ENCODE measurements around the gene CDYL2.

Gene CDYL2

DNA sequence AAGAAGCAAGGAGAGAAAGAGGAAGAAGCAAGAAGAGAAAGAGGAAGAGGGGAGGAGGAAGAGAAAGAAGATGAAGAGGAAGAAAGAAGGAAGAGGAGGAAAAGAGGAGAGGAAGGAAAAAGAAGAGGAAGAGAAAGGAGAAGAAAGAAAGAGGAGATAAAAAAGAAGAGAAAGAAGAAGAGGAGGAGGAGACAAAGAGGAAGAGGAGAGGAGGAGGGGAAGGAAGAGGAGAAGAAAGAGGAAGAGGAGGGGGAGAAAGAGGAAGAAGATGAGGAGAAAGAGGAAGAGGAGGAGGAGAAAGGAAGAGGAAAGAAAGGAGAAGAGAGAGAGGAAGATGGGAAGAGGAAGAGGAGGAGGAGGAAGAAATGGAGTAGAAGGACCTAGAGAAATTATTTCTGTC lies 80.4 kb downstream of the CDYL2 start:
- no peak for DNase-seq (ENCODE audit: low read depth)
- TF ChIP-seq, protein P1, sequence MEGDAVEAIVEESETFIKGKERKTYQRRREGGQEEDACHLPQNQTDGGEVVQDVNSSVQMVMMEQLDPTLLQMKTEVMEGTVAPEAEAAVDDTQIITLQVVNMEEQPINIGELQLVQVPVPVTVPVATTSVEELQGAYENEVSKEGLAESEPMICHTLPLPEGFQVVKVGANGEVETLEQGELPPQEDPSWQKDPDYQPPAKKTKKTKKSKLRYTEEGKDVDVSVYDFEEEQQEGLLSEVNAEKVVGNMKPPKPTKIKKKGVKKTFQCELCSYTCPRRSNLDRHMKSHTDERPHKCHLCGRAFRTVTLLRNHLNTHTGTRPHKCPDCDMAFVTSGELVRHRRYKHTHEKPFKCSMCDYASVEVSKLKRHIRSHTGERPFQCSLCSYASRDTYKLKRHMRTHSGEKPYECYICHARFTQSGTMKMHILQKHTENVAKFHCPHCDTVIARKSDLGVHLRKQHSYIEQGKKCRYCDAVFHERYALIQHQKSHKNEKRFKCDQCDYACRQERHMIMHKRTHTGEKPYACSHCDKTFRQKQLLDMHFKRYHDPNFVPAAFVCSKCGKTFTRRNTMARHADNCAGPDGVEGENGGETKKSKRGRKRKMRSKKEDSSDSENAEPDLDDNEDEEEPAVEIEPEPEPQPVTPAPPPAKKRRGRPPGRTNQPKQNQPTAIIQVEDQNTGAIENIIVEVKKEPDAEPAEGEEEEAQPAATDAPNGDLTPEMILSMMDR (conservative IDR thresholded peaks at IDR 0.05; ENCODE audit: low read length): no peak
- H3K4me3 ChIP-seq (ENCODE audit: low read length): no peak overlapping the region

DNA sequence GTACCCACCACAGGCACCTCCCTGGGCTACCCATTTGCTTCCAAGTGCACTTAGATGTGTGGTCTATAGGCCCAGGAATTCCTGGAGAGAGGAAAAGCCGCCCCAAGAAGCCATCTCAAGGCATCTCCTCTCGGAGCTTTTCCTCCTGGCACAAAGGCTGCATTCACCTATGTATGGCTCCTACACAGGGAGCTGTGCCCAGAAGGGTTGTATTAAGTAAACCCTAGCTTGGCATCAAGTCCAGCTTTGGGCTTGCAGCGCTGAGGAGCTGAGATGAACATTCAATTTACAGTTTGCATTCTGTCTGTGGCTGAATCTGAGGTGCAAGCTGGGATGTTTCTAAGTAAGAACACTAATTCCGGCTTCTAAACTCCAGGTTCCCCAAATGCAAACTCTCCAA lies 81.3 kb downstream of the CDYL2 start:
- TF ChIP-seq, protein P1 (conservative IDR thresholded peaks at IDR 0.05; ENCODE audit: low read length): no peak
- DNase-seq (ENCODE audit: low read depth): no peak

DNA sequence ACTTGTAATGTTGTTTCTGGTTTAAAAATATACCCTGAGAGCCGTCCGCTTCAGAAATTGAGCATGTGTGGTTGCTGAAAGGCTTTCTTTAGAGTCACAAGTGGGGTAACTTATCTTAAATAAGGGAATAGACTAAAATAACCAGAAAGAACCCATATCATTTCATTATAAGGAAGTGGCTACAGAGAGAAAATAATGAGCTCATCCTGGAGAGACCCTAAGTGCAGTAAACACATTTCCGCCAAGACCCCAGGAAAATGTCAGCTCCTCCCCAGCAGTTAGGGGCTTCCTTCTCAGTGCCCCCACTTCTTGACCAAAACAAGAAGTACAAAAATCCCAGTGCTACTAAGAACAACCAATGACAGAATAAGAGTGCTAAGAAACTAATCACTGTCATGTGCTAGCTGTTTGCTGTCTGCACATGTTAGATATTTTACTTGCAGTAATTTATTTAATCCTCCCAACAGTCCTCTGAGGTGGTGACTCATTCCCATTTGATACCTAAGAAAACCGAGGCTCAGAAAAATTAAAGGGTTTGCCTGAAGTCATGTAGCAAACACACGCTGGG lies 83.5 kb downstream of the CDYL2 start:
- H3K4me3 ChIP-seq (ENCODE audit: low read length): no peak overlapping the region
- DNase-seq (ENCODE audit: low read depth): peak; percentile 32
- TF ChIP-seq, protein P1 (conservative IDR thresholded peaks at IDR 0.05; ENCODE audit: low read length): no peak

More for the DNA sequence above, 81.3 kb downstream of the CDYL2 start:
- no peak overlapping the region for H3K4me3 ChIP-seq (ENCODE audit: low read length)

DNA sequence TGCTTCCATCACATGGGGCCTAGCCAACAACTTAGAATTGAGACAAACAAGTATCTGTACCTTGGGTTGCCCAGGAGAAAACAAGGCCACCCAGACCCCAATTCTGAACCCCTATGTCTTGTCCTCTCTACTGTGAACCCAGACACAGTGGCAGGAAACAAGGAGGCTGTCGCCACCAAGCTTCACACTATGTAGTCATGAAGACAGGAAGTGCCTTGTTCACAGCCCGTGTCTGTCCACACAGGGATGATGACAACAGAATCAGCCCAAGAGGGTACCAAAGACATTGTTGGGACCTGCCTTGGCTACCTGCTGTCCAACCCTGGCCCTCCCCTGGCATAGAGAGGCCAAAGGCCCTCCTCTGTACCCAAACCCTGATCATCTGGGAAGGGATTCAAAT lies 84.8 kb downstream of the CDYL2 start:
- TF ChIP-seq, protein P1 (conservative IDR thresholded peaks at IDR 0.05; ENCODE audit: low read length): no peak
- DNase-seq (ENCODE audit: low read depth): no peak
- no peak overlapping the region for H3K4me3 ChIP-seq (ENCODE audit: low read length)

DNA sequence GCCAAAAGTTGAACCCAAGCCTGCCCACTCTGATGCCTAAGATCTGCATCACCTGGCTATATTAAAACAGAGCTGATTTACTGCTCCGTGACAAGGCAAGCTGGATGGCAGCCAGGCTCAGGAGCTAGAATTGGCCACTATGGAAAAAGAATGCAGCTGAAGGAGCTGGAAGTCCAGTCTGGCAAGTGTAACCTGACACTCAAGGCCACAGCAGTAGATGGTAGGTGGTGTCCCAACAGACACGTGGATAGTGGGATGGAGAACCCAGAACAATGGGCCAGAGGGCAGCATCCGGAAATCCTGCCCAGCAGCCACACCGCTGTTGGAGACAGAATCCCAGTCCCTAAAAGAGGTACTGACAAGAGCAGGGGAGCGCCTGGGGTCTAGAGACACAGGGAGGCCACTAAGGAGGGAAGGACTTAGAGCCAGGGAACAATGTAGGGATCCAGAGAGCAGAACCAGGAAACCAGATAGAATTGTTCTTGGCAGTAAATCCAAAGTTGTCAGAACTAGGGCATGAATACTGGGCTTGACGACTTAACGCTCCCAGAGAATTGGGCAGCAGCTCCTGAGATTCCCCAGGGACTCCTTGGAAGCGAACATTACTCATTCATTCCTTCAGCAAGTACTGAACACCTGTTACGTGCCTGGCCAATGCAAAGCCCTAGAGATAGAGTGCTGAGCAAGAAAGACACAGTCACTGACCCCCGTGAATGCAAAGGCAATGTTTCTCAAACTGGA lies 85.7 kb downstream of the CDYL2 start:
- DNase-seq (ENCODE audit: low read depth): peak; percentile 38
- H3K4me3 ChIP-seq (ENCODE audit: low read length): no peak overlapping the region
- TF ChIP-seq, protein P1 (conservative IDR thresholded peaks at IDR 0.05; ENCODE audit: low read length): no peak

DNA sequence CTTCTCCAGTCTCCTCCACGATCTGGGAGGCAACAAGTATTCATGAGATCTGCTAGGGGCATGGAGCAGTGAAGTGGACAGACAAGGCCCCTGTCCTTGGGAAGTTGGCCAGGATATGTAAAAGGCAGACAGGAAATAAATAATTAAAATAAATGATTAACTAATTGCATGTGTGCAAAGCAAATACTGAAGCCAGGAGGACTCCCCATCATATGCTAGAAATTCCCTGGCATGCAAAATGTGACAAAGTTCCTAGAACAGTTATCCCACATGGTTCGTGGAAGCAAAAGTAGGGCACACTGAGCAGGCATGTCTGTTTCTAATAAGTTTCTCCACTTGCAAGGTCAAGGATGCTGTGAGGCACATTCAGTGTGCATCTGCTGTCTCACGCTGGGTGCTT lies 86.8 kb downstream of the CDYL2 start:
- TF ChIP-seq, protein P1 (conservative IDR thresholded peaks at IDR 0.05; ENCODE audit: low read length): no peak

DNA sequence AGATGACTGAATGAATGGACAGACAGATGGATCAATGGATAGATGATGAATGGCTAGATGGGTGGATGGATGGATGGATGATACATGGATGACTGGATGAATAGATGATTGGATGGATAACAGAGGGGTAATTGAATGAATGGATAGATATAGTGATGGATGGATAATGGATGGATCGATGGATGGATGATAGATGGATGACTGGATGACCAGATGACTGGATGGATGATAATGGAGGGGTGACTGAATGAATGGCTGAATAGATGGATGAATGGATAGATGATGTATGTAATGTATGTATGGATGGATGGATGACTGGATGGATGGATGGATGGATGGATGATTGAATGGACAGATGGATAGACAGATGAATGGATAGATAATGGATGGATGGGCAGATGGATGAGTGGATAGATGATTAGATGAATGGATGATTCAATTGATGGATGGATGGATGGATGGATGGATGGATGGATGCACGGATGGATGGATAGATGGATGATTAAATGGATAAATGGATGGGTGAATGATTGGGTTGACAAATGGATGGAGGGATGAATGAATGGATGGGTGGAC lies 87.7 kb downstream of the CDYL2 start:
- TF ChIP-seq, protein P1 (conservative IDR thresholded peaks at IDR 0.05; ENCODE audit: low read length): no peak
- no peak overlapping the region for H3K4me3 ChIP-seq (ENCODE audit: low read length)
- DNase-seq (ENCODE audit: low read depth): no peak

More for the DNA sequence above, 86.8 kb downstream of the CDYL2 start:
- no peak overlapping the region for H3K4me3 ChIP-seq (ENCODE audit: low read length)
- DNase-seq (ENCODE audit: low read depth): peak; percentile 19
